Esophagus (tissue), 2 donors: ENCODE results near the gene TOM1L2. TPM values are rescaled to one million over a fixed set of nuclear protein-coding genes. Genes with fewer than 3 reads are reported as not detected.

ENCODE experiments used
- H3K27ac ChIP-seq, 2 donors: one replicate each; pipeline ENCODE4 v1.5.1; 2013; ENCODE audit warnings: low read depth in 2 of 2, mild to moderate bottlenecking in 2 of 2, inconsistent platforms in 1 of 2, low read length in 1 of 2, moderate library complexity in 1 of 2
- H3K27me3 ChIP-seq, 2 donors: one replicate each; pipeline ENCODE4 v1.6.1; 2013; ENCODE audit warnings: low read length in 2 of 2, control low read depth in 1 of 2, mild to moderate bottlenecking in 1 of 2; ENCODE audit not compliant: insufficient read depth in 2 of 2, control insufficient read depth in 1 of 2
- H3K36me3 ChIP-seq, 2 donors: one replicate each; pipeline ENCODE4 v1.6.1; 2013; ENCODE audit warnings: low read length in 1 of 2; ENCODE audit not compliant: control insufficient read depth in 2 of 2, insufficient read depth in 2 of 2
- H3K4me1 ChIP-seq, 2 donors: one replicate each; pipeline ENCODE4 v1.6.1; 2013; ENCODE audit warnings: low read length in 1 of 2; ENCODE audit not compliant: control insufficient read depth in 2 of 2, insufficient read depth in 2 of 2
- H3K4me3 ChIP-seq, 2 donors: one replicate each; pipeline ENCODE4 v1.5.1; 2013; ENCODE audit warnings: low read length in 2 of 2, mild to moderate bottlenecking in 2 of 2, low read depth in 1 of 2, moderate library complexity in 1 of 2
- H3K9me3 ChIP-seq, 2 donors: one replicate each; pipeline ENCODE4 v1.6.1; 2013; ENCODE audit warnings: mild to moderate bottlenecking in 2 of 2, low read depth in 1 of 2, low read length in 1 of 2, moderate library complexity in 1 of 2; ENCODE audit not compliant: control insufficient read depth in 2 of 2, insufficient read depth in 1 of 2
- WGBS, 2 donors: extraction: QIAGEN DNeasy Blood & Tissue Kit; methylation state at CpG; one replicate each; pipeline ENCODE4 v1.1.7; 2013; 5-methylcytosine and 5-hydroxymethylcytosine counted together
- polyA plus RNA-seq, 2 donors: library from polyadenylated mRNA; stranded (reverse); fragments of 200-250 nt; gene quantifications; one replicate each; pipeline ENCODE4 v1.2.3, GENCODE V29; 2013
- donor health status: healthy with polysubstance abuse.
- donor health status: Bipolar disorder and iron deficiency.

TOM1L2 gene
- polyA plus RNA-seq, 2 donors: 49.9 to 83.2 TPM

GRCh38 chr17:17951524-17951923, 20.7 kb downstream of the TOM1L2 start:
- no peak overlapping the region for H3K4me3 ChIP-seq
- peaks cover 0 to 9% of the 10 kb centered on the region in 2 donors for H3K36me3 ChIP-seq
- H3K27ac ChIP-seq: peak overlapping the region; percentile 62 to 67
- 52 to 76% methylated on average over 5 of the region's 5 CpGs for WGBS, 2 donors
- H3K4me1 ChIP-seq: peaks cover 7 to 14% of the 10 kb centered on the region in 2 donors
- no peaks in the 10 kb centered on the region for H3K9me3 ChIP-seq
- H3K27me3 ChIP-seq: no peaks in the 10 kb centered on the region

DNA sequence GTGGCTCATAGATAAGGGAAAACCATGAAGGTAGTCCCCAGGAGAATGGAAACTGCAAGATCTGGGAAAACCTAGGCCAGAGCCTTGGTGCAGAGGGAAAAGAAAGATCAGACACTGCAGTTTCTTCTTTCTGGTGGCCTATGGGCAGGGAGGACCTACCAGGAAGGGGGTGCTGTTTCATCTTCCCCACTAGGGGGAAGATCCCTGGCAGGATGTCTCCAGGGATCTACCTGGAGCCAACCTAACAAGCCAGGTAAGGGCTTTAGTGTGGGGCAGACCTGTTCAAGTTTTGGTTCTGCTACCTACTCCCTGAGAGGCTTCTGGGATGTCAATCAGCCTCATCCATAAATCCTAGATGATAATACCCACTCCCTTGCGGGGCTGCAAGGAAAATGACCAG, 21.4 kb downstream of the TOM1L2 start:
- Histone ChIP-seq H3K27me3 (no peaks in the 10 kb centered on the region), H3K36me3 (peaks cover 0 to 8% of the 10 kb centered on the region in 2 donors), H3K4me1 (peaks cover 7 to 14% of the 10 kb centered on the region in 2 donors), H3K4me3 (no peak overlapping the region), H3K9me3 (no peaks in the 10 kb centered on the region), H3K27ac (peak overlapping the region; percentile 62 to 81)
- 76 to 84% methylated on average over 1 of the region's 1 CpG for WGBS, 2 donors

DNA sequence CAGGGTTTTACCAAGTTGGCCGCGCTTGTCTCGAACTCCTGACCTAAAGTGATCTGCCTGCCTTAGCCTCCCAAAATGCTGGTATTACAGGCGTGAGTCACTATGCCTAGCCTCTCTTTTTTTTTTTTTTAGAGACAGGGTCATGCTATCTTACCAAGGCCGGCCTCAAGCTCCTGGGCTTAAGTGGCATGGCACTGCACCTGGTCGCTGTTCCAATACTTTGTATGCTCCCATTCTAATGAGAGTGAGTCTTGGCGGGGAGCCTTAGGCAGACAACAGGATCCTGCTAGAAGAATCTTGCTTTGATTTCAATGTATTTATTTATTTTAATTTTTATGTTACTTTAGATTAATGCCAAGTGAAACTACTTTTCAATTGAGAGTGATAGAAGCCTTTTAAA, 21.9 kb downstream of the TOM1L2 start:
- Histone ChIP-seq H3K27me3 (no peaks in the 10 kb centered on the region), H3K27ac (peak overlapping the region; percentile 27 to 64), H3K36me3 (peaks cover 0 to 3% of the 10 kb centered on the region in 2 donors), H3K4me3 (no peak overlapping the region), H3K9me3 (no peaks in the 10 kb centered on the region), H3K4me1 (peaks cover 7 to 14% of the 10 kb centered on the region in 2 donors)
- 80 to 85% methylated on average over 7 of the region's 7 CpGs for WGBS, 2 donors

- Histone ChIP-seq H3K27me3 (no peaks in the 10 kb centered on the region), H3K9me3 (no peaks in the 10 kb centered on the region), H3K36me3 (peaks cover 0 to 3% of the 10 kb centered on the region in 2 donors), H3K4me1 (peaks cover 7 to 24% of the 10 kb centered on the region in 2 donors), H3K4me3 (no peak overlapping the region), H3K27ac (peak overlapping the region; percentile 72 to 84)
- 50 to 53% methylated on average over 1 of the region's 1 CpG for WGBS, 2 donors
Observed at GRCh38 chr17:17947966-17948365, 24.2 kb downstream of the TOM1L2 start.

- 83 to 89% methylated on average over 5 of the region's 5 CpGs for WGBS, 2 donors
- no peaks in the 10 kb centered on the region for H3K27me3 ChIP-seq
- H3K36me3 ChIP-seq: peaks cover 0 to 3% of the 10 kb centered on the region in 2 donors
- H3K4me3 ChIP-seq: no peak overlapping the region
- peak overlapping the region; percentile 30 to 40 for H3K27ac ChIP-seq
- H3K9me3 ChIP-seq: no peaks in the 10 kb centered on the region
- H3K4me1 ChIP-seq: peaks cover 7 to 24% of the 10 kb centered on the region in 2 donors
Observed at GRCh38 chr17:17947309-17947708, 24.9 kb downstream of the TOM1L2 start.

GRCh38 chr17:17946093-17946492, 26.1 kb downstream of the TOM1L2 start:
- H3K27me3 ChIP-seq: no peaks in the 10 kb centered on the region
- no peak overlapping the region for H3K27ac ChIP-seq
- H3K4me3 ChIP-seq: no peak overlapping the region
- 81 to 90% methylated on average over 3 of the region's 3 CpGs for WGBS, 2 donors
- peaks cover 7 to 21% of the 10 kb centered on the region in 2 donors for H3K4me1 ChIP-seq
- no peaks in the 10 kb centered on the region for H3K9me3 ChIP-seq
- peaks cover 0 to 3% of the 10 kb centered on the region in 2 donors for H3K36me3 ChIP-seq

GRCh38 chr17:17944743-17945142, 27.5 kb downstream of the TOM1L2 start:
- H3K4me1 ChIP-seq: peaks cover 7 to 19% of the 10 kb centered on the region in 2 donors
- 91% methylated on average over 11 of the region's 11 CpGs for WGBS, 2 donors

GRCh38 chr17:17944242-17944641, 28.0 kb downstream of the TOM1L2 start:
- Histone ChIP-seq H3K9me3 (no peaks in the 10 kb centered on the region), H3K36me3 (peaks cover 0 to 3% of the 10 kb centered on the region in 2 donors), H3K27ac (no peak overlapping the region), H3K27me3 (no peaks in the 10 kb centered on the region), H3K4me3 (no peak overlapping the region), H3K4me1 (peaks cover 7 to 15% of the 10 kb centered on the region in 2 donors)
- WGBS, 2 donors: 86 to 90% methylated on average over 7 of the region's 7 CpGs

More at GRCh38 chr17:17944743-17945142, 27.5 kb downstream of the TOM1L2 start:
- H3K27ac ChIP-seq: no peak overlapping the region
- no peak overlapping the region for H3K4me3 ChIP-seq
- no peaks in the 10 kb centered on the region for H3K9me3 ChIP-seq
- H3K36me3 ChIP-seq: peaks cover 0 to 3% of the 10 kb centered on the region in 2 donors
- no peaks in the 10 kb centered on the region for H3K27me3 ChIP-seq

GRCh38 chr17:17943281-17943984, 28.8 kb downstream of the TOM1L2 start:
- Histone ChIP-seq H3K27ac (peak overlapping the region; percentile 56 to 60), H3K4me3 (no peak overlapping the region), H3K9me3 (no peaks in the 10 kb centered on the region), H3K36me3 (peaks cover 0 to 3% of the 10 kb centered on the region in 2 donors), H3K4me1 (peaks cover 4 to 15% of the 10 kb centered on the region in 2 donors), H3K27me3 (no peaks in the 10 kb centered on the region)
- 62 to 67% methylated on average over 3 of the region's 3 CpGs for WGBS, 2 donors

DNA sequence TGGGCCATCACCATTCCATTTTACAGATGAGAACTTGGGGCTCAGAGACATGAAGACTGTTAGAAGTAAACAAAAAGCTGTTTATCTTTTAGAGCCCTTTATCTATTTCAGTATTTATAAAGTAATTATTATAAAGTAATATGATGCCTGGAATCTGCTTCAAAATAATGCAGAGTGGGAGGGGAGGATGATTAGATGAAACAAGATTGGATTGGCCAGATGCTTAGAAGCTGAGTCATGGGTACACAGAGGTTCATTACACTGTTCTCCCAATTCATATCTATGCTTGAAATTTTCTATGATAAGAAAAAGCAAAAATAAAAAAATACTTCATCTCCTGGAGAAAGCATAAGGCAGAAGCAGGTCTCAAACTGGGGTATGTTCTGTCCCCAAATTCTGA, 29.4 kb downstream of the TOM1L2 start:
- H3K9me3 ChIP-seq: no peaks in the 10 kb centered on the region
- H3K27ac ChIP-seq: peak overlapping the region; percentile 47 to 64
- peaks cover 0 to 3% of the 10 kb centered on the region in 2 donors for H3K36me3 ChIP-seq
- no peaks in the 10 kb centered on the region for H3K27me3 ChIP-seq
- no peak overlapping the region for H3K4me3 ChIP-seq
- H3K4me1 ChIP-seq: peaks cover 2 to 18% of the 10 kb centered on the region in 2 donors
